NCI-H2196 treated with DMSO at 0.1 percent for 48 hours (cell line): ENCODE results near the gene ARFIP1.
"Not testable (repeated sequence)": the region's sequence is repeated elsewhere in the genome, so short reads cannot be mapped to it uniquely, and the experiment has no call there.

ENCODE experiments used
- DNase-seq: peaks from one replicate; lab custom pipeline; 2025; ENCODE audit not compliant: unreplicated experiment; lab: John Stamatoyannopoulos, UW

ARFIP1 gene

DNA sequence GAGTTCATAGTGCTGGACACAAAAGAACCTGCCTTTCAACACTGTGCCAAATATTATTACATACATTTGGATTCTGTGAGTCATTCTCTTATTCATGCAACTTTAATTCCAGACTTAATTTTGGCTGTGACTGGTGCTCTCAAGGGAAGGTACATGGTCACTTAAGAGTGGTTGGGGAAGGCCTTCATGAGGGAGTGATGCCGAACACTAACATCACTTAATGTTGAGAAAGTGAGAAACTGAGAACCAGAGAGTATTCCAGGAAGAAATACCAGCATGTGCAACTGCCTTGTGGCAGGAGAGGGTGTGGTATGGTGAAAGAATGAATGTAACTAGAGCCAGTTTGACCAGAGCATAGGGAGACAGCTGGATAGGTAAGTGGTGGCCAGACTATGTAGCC, 114.9 kb downstream of the ARFIP1 start:
- DNase-seq: no peak

DNA sequence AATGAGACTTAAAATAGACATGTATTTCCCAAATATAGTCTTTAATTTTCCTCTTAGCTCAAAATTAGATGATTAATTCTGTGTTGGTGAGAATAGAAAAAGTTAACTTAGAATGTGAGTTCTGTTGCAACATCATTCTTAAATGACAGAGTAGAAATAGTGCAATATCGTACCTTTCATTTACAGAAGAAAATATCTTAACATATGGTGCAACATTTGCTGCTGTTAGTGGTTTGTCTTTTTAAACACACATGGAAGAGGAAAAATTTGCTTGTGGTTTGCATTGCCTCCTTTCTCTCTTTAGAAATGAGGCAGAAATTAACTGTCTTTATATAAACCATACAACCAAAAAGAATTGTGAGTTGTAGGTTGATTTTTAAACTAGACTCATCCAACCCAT, 117.1 kb downstream of the ARFIP1 start:
- DNase-seq: no peak

DNA sequence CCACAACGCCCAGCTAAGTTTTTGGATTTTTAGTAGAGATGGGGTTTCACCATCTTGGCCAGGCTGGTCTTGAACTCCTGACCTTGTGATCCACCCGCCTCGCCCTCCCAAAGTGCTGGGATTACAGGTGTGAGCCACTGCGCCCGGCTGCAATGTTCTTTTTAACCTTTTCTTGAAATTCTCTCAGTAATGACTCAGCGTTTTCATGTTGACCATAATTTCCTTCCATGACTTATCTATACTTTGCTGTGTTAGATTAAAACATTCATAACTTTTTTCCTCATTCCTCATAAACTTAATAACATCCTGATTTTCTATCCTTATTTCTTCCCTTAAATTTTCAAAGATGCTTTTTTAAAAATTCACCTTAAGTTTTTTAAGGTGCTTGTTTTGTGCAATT, 118.4 kb downstream of the ARFIP1 start:
- not testable (repeated sequence) for DNase-seq

DNA sequence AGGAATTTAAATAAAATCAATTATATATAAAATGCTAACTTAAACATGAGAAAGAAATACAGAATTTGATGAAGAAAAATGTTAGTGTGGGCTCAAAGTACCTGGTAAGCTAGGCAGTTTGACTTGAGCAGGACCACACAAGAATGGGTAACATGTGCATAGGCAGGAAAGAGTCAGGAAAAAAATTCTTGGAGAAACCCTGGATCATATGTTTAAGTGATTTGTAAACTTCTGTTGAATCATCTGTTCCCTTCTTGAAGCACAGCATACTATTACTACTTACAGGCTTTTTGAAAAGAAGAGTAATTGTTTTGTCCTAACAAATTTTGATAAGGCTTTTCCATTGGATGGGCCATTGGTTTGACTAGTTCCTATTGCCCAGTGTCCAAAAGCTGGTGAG, 118.9 kb downstream of the ARFIP1 start:
- DNase-seq: no peak

DNA sequence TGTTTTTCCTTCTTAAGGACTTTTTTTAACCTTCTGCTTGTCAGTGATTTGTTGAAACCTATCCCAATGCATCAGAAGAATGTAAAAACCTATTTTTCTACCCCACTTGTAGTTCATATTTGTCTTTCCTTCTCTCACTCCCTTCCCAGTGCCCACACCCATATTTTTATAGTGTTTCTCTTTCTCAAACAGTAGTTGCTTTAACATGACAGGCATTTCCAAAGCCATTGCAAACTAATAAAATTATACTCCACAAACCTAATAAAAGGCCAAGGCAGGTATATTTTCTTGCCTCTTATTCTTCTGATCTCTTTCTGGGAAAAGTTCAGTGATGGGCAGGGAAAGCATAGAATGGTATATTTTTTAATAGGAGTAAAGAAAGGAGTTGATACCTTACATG, 120.6 kb downstream of the ARFIP1 start:
- no peak for DNase-seq

DNA sequence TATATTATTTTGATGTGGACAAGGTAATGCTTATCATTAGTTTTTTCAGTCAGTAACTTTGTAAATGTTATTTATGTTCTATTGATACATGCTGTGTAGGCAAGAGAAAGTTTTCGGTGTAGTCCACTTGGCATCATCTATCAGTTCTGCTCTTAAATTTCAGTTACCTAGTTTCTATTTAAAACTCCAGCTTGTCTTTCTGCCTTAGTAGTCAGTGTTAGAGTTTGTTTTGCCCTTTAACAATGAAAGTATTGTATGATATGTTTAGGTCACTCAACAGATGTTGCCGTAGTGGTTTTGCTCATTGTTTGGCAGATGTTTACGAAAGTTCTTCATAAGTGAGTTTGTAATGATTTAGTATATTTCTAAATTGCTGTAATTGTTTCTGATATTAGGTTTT, 121.5 kb downstream of the ARFIP1 start:
- no peak for DNase-seq

DNA sequence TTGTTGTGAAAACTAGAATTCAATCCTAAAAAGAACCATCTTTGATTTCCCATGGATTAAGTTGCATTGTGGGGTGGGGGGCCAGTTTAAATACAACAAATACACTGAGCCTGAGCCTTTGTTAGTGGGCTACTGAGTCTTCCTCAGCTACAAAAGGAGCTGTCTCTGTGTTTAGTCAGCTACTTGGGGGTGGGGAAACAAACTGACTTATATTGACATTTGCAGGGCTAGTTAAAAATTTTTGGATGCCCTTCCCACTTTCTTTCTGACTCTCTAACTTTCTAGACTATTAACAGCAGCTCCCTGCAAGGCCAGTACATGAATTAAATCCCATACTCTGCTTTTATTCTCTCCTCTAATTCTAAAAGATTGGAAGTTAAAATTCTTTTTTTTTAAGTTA, 123.9 kb downstream of the ARFIP1 start:
- DNase-seq: no peak

DNA sequence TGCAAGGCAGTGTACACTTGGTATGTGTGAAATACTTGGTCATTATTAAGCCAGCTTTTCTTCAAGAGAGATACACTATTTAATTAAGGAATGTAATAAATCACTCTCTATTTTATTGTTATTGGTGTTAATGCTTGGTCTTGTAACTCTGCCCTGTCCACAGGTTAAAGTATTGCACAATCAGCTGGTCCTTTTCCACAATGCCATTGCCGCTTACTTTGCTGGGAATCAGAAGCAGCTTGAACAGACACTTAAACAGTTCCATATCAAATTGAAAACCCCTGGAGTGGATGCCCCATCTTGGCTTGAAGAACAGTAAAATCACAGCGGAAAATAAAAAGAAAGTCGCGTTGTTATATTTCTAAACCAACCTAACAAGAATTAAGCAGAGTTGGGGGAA, 130.1 kb downstream of the ARFIP1 start:
- no peak for DNase-seq

DNA sequence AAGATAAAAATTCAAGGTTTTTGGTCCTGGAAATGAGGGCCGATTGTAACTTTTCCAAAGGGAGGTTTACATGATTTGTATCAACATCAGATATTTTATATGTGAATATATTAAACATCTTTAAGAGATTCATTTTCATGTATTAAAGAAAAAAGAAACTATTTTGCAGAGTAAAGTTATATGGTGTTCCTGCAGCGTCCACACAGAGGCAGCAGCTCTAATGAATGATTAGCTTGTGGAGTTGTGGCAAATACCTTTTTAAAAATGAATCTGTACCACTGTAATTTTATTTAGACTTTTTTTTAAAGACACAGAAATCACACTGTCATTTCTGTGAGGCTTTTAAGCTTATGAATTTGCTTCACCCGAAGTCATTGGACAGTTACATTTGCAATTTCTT, 130.8 kb downstream of the ARFIP1 start:
- no peak for DNase-seq

DNA sequence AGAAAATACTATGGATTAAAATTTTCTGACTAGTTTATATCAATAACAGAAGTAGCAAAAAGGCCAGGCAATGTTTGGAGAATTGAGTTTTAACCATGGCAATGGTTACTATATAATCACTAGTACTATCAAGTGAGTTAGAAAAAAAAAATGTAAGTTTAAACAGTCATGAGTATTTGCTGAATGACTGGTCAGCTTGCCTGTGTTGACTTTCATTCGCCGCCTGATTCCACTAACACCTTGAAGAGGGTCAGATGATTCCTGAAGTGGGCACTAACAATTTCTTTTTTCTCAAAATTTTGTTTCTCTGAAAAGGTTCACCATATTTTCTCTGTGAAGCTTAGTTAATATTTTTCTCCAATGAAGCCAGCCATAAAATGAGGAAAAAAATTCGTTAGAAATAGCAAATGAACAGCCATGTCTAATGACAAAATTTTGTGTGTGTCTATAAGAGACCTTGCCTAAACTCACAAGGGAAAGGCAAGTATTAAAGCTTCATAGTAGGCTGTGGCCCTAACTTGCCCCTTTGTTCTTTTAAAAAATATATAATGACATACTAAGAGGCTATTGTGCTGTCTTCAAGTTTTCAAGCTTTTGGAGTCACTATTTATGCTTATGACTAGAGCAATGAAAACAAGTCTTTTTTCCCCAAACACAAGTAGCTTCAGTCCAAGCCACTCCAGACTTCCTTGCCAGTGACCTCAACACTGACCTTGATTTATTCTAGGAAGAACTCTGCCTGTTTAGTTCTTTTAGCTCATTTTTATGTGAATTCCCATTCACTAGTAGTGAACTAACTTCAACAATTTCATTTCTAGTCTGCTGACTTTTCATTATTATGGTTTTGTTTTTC, 138.0 kb downstream of the ARFIP1 start:
- no peak for DNase-seq

DNA sequence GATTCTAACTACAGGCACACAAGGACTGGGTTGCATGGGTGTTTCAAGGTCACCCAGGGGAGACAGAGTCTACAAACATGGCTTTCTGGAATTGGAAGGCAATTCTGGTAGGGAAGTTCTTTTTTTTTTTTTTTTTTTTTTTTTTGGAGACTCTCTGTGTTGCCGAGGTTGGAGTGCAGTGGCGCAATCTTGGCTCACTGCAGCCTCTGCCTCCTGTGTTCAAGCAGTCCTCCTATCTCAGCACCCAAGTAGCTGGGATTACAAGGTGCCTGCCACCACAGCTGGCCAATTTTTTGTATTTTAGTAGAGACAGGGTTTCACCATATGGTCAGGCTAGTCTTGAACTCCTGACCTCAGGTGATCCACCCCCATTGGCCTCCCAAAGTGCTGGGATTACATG, 140.1 kb downstream of the ARFIP1 start:
- no peak for DNase-seq

DNA sequence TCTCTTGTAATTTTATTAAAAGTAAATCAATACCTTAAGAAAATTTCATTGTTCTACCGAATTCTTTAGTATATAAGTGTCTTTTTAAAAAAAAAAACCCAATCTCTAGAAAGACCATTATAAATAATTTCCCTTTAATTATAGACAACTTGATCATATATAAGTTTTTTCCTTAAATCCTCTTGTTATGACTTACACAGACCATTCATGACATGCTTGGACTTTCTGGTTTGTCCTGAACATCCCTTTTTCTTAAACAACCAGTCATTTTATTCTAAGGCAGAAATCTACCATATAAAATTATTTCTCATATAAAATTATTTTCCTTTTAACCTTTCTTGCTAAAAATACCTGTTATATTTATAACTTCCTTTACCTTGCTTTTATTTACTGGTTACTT, 141.0 kb downstream of the ARFIP1 start:
- no peak for DNase-seq

DNA sequence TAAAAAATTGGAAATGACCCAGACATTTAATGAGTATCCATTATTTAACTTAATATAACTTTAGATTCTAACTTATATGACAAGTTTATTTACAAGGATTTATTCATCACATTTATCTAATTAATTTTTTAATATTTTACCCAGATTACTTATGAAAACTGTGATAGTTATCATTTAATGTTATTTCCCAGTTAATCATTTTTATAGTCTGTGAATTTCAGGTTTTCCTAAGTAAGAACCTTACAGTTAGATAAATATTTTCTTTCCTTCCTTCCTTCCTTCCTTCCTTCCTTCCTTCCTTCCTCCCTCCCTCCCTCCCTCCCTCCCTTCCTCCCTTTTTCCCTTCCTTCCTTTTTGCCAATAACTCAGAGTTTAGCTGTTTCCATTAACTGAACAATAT, 141.5 kb downstream of the ARFIP1 start:
- no peak for DNase-seq

DNA sequence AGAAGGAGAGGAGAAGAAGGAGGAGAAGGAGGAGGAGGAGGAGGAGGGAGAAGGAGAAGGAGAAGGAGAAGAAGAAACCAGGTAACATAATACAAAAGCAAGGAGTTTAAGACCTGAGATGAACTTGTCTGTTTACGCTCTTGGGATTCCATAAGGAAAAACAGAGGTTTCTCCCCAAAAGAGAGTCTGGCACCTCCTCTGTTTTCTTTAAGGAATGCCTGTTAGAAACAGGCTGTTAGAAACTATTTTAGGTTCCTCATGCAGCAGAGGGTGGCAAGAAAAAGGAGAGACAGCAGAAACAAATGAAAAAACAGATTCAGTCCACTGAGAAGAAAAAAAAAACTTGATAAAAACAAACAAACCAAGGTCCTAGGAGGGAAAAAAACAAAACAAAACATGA, 146.1 kb downstream of the ARFIP1 start:
- DNase-seq: no peak

DNA sequence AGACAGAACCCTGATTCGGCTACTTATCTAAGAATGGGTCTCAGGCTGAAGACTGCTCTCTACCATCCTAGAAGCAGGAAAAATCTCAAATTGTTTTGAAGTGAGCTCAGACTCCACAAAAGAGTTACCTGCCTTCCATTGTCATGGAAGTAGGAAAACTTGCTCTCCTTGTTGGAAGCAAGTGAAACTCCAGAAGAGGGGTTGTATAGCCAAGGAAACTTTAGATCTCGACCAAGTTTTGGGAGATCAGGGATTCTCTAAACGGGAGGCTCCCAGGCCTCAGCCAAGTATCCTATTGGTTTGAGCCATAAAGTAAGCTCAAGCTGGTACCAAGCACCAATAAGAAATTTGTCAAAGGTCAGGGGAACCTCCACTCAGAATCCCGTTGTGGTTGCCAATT, 147.2 kb downstream of the ARFIP1 start:
- no peak for DNase-seq

DNA sequence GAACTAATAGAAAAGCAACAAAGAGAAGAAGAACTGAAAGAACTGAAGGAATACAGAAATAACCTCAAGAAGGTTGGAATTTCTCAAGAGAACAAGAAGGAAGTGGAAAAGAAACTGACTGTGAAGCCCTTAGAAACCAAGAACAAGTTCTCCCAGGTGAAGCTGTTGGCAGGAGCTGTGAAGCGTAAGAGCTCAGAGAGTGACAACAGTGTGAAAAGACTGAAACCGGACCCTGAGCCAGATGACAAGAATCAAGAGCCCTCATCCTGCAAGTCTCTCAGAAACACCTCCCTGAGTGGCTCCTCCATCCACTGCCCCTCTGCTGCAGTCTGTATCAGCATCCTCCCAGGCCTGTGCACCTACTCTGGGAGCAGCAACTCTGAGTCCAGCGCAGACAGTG, 148.0 kb downstream of the ARFIP1 start:
- DNase-seq: no peak

DNA sequence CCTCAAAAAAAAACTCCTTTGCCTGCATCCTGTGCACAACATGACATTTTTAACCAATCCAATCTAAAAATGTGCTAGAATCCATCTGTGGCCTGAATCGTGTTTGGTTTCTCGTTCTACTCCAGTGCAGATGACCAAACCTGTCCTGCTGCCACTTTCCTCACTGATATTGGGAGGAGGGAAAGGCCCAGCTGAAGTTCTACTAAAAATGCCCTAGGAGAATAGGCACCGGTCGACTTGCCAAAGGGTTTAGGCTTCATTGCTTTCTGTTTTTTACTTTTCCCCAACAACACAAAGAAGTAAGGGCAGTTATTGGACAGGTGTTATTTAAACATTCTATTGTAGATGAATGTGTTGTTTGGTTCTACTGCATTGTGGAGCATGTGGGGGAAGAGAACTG, 148.5 kb downstream of the ARFIP1 start:
- DNase-seq: no peak

DNA sequence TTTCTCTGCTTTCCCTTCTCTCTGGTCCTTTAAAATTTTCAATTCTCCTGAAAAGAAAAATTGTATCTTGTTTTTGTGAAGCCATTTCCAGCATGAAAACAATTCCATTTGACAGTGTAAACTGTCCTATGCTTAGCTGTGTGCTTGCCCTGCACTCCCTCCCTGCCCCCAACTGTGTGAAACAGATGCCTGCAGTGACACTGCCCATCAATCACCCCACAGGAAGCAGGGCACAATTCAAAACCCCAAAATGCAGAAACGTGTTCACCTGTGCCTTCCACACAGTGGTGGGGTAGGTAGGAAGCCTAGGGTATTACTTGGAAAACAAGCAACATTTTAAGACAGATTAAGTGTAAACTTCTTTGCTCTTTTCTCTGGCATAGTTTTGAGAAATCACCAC, 150.1 kb downstream of the ARFIP1 start:
- no peak for DNase-seq

DNA sequence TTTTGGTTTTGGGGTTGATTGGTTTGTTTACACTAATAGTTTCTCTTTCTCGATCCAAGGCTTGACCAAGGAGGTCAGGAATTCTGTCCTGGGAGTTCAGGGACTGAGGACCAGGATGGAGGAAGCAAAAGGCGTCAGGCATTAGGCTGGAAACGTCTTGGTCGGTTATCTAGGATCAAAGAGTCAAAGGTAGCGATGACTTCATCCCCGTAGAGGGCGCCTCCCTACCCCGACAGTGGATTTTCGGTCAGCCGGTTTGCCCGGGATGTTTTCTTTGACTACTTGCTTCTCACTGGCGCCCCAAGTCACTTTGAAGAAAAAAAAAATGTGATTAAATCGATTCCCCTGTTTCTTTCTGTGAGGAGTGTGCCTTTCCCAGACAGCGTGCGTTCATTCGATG, 155.4 kb downstream of the ARFIP1 start:
- DNase-seq: no peak

DNA sequence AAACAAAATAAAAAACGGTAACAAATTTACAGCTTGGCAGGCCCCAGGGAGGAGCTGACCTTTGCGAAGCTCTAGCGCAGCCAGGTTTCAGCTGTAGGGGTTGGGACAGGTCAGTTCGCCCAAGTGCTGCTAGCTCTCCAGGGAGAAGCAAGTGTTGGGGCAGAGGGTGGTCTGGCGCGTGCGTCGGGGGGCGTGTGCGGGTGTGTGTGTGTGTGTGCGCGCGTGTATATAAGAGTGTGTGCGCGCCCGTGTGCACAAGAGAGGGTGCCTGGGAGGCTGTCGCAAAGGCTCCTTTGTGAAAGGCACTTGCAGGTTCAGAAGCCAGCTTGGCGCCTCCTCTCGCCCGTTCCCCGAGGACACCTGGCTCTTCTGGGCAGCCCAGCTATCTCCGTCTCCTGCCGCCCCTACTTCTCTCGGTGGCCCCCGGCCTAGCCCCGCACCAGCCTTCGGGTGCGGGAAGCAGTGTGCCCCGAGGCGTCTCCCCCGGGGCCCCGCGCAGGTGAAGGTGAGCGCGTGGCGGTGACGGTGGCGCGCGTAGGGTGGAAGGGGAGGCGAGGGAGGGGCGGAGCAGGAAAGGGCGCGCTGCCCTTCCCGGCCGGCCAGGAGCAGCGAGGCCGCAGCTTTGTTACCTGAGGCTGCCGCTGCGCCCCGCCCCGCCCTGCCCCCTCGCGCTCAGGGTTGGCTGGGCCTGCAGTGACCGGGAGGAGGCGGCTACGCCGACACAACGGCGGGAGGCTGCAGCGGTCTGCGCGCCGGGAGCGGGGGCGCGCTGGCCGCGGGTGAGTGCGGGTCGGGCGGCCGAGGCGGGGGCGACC, 156.1 kb downstream of the ARFIP1 start, which contains the start of gene FHDC1:
Gene FHDC1, plus strand, starts transcription at position 693 of the 815 bp plus-strand sequence. CDS start 6,735 bp downstream, outside the sequence.
- peak; percentile 44 for DNase-seq

DNA sequence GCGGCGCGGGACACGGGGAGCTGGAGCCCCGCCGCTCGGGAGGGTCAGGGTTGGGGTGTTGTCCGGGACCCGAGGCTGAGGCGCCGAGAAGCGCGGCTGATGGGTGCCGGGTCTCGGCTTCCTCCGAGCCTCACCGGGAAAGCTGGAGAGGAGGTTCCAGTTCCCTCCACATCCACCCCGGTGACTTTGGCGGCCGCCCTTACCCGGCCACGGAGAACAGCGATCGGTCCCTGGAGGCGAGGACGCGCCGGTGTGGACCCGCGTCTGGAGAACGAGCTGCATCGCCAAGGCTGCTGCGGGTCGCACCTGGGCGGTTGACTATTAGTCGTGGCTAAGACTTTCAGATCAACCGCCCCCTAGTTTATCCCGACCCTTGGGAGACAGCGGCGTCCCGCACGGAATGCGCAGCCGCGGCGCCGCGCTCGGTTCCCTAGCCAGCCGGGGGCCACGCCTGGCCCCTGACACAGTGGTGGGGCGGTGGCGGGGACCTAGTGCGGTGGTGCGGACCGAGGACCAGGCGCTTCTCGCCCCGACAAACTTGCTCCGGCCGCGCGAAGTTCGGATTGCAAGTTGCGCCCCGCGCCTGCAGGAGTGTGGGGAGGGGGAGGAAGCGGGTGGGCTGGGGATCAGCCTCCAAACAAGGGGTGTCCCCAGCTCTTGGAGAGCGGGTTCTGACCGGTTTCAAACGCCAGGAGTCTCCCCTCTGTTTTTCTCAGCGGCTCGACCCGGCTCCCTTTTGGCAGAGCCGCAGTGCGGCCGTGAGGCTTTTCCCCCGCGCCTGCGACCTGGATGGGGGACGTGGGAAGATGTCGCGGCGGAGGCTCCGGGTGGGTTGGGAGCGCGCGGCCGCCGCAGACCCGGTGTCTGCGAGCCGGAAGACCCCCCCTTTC, 156.9 kb downstream of the ARFIP1 start:
- DNase-seq: no peak
